NCI-H774 (cell line): ENCODE measurements around the gene KCNMA1.
A peak's percentile ranks its signal among the peaks of the same experiment; 100 is the strongest.

Experiments used
- DNase-seq: peaks from one replicate; lab custom pipeline; 2025; lab: John Stamatoyannopoulos, UW

The KCNMA1 gene

DNA sequence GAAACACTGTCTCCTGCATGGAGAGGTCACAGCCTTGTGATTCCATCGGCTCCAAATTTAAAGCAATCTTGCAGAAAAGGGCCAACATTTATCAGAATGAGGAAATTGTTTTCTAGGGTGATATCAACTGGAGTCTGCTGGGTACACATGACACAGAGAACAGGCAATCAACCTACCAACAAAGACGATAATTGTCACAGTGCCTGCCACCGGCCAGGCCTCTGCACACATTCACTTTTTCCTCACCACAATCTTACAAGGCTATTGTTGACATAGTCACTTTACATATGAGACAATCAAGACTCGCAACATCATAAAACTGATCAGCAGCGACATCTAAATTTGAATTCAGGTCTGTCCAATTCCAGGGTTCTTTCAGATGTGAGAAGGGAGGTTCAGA is 189.4 kb downstream of the KCNMA1 start:
- DNase-seq, result no peak

DNA sequence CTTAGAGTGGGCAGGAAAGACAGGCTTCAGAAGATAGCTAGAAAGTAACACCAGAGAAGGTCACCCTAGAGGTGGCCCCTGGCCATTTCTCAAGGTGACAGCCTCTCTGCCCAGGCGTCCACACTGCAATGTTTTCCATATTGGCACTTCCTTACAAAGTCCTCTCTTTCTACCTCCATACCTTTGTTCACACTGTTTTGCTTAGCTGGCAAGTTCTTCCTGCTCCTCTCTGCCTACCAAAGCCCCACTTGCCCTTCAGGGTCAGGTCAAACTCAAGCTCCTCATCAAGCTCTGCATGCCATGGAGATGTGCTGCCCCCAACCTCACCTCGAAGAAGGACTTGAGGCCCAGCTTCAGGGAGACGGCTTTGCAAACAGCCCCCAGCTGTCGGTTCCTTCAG is 190.9 kb downstream of the KCNMA1 start:
- DNase-seq, result no peak

GRCh38 chr10:77445547-77445946 is 192.1 kb downstream of the KCNMA1 start:
- no peak for DNase-seq

DNA sequence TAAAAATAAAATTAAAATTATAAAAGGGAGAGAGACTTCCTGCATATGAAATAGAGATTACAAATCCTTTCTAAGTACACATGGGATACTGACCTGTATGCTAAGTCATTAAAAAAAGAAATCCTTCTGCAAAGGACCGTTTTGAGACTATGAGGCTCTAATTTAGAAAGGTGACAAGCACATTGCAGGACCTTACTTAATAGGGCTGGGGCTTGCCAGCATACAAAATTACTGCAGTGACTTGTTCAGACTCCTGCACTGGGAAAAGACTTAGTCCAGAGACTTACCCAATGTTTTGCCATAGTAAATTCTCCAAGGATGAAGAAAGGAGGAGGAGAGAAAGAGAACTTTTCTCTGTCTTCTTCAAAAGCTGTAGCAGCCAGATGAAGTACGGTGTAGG is 193.6 kb downstream of the KCNMA1 start:
- no peak for DNase-seq

DNA sequence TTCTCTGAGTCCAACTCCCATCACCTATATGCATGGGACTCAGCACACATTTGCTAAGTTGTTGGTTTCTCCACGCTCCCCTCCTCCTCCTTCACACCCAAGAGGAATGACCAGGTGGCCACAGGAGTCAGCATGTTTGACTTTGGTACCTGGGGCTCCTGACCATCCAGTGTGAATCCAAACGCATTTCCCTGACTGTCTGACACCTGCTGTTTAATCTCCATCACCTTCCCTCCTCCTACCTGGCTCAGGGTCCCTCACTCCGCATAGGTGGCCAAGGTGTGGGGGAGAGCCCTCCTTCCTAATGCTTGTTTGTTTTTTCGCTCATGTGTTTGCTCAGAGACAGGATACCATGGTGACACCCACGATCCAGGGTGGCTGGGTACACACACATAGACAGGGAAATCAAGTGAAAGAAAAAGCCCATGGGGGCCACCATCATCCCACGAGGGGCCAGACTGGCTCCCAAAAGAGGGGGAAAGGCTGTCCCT is 194.9 kb downstream of the KCNMA1 start:
- peak; percentile 87 for DNase-seq

- DNase-seq, result no peak
These were observed 196.0 kb downstream of the KCNMA1 start for GRCh38 chr10:77441353-77442166.

DNA sequence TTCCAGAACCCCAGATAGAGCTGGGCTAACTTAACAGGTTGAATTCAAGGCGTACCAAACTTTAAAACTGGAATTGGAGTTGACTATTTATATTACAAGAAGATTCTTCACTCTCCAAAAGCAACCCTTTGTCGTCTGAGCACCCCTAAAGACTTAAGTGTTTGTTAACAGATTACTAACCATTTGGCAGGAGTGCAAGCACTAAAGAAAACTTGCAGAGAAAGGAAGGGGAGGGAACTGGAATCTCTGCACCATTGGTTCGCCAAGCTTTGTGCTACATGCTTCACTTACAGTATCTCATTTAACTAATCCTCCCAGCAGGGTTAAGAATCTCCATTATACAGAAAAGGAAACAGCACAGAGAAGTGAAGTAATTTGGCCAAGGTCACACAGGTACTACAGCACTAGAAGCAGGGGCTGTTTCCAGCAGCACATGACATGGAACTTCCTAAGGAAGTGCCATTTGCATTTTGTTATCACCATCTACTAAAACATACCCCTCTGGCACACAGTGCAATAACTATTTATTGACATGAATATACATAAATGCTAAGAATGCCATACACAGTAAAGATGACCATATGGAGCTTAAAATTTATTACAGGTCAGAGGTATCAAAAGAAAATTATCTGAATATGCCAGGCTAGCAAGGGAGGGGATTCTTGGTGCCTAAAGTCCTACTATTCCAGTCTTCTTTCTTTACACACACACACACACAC is 201.2 kb downstream of the KCNMA1 start:
- no peak for DNase-seq

DNA sequence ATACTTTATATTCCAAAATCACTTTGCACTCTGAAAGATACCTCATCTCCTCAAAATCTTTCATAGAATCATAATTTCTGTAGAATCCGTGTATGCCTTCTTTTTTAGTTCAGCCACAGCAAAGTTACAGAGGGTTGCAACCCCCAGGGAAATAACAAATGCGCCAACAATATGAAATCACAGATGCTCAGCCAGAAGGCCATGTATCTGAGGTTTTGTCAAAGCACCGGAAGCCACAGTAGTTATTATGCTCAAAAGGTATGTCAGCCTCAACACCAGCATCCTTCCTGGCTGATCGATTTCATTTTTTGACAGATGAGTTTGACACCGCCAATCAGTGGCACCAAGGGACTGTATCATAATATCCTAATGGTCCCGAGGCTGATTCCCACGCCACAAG is 204.1 kb downstream of the KCNMA1 start:
- DNase-seq, result no peak

DNA sequence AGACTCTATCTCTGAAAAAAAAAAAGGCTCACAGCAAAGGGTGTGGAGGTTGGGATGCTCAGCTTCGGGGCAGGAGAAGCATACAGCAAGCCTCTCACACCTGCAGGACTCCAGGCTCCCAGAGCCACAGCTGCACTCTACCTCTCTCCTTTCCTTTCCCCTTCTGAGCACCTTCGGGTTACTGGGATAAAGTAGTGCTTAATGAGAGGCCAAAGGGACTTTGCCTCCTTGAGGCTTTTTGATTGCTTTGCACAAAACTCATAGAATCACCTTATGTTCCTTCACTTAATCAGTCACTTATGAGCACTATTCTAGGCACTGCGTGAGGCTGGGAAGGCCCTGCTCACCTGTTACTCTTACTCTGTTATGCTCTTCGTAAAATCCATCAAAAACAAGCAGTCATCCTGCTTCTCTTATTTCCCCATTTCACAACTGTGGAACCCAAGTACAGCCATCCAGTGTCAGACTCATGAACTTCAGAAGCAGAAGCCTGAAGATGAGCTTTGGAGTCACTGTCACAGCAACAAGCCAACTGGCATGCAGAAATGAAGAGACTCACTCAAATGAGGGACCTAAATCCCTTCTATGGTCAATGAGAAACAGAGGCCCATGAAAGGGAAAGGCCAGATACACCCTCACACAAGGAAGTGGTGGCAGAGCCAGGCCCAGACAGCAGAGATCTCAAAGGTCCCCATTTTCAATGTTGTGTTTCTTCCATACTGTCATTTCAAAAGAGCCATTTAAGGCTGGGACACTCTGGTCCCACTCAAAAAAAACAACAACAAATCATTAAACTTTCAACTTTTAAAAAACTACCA is 205.4 kb downstream of the KCNMA1 start:
- no peak for DNase-seq

DNA sequence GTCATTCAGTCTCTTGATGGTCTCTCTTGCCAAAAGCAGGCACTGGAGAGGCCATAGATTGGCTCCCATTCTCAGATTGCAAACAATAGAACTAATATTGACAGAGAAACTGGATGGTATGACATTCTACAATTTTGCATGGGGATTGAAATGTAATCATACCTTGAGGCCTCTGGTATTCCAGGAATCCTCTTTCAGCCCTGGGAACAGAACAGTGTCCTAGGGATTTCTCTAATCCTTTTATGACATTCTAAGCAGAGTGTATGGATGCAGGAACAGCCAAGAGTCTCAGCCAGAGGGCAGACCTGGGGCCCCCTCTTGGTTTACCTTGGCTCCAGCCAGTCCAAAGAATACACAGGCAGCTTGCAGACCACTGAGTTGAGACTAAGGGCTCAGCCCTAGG is 206.4 kb downstream of the KCNMA1 start:
- peak; percentile 23 for DNase-seq

DNA sequence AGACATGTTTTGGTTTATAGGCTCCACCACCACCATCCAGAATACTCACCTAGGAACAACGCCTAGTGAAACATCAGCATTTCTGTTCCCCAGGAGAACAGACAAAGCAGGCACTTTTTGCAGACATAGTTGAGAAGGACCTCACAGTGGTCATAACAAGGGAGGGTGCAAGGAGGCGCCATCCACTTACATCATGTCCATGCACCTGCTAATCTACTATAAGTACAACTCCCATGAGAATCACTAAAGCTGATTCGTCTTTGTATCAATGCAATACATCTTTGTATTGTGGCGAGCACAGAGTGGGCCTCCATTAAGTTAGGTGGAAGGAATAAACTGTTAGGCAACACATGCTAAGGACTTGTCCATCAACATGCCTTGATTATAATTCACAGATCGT is 207.1 kb downstream of the KCNMA1 start:
- no peak for DNase-seq

DNA sequence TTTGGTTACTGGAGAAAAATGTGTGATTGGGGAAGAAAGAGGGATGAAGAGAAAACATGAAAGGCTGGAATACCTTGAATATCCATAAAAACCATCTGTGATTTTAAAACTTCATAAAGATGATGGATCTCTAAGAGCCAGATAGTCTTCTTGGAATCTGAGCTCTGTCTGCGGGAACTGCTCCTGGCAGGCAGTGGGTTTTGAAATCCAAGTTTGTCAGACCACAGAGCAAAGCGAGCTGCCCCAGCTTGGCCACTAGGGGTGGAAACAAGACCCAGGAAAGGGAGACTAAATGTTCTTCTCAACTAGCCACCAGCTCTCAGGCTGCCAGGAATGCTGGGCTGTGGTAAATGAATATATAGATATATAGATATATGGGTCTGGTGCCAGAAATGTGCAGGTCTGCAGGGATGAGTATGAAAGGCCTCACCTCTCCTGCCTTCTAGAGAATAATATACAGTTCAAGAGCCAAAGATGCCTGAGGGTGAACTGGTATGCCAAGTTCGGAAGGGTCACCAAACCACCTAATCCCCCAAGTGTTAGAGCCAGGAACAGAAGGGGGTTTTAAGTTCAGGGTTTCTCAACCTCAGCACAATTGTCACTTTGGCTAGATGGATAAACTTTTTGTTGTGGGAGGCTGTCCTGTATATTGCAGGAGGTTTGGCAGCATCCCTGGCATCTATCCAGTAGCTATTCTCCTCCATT is 208.8 kb downstream of the KCNMA1 start:
- no peak for DNase-seq

GRCh38 chr10:77424257-77424656 is 213.4 kb downstream of the KCNMA1 start:
- DNase-seq, result no peak

DNA sequence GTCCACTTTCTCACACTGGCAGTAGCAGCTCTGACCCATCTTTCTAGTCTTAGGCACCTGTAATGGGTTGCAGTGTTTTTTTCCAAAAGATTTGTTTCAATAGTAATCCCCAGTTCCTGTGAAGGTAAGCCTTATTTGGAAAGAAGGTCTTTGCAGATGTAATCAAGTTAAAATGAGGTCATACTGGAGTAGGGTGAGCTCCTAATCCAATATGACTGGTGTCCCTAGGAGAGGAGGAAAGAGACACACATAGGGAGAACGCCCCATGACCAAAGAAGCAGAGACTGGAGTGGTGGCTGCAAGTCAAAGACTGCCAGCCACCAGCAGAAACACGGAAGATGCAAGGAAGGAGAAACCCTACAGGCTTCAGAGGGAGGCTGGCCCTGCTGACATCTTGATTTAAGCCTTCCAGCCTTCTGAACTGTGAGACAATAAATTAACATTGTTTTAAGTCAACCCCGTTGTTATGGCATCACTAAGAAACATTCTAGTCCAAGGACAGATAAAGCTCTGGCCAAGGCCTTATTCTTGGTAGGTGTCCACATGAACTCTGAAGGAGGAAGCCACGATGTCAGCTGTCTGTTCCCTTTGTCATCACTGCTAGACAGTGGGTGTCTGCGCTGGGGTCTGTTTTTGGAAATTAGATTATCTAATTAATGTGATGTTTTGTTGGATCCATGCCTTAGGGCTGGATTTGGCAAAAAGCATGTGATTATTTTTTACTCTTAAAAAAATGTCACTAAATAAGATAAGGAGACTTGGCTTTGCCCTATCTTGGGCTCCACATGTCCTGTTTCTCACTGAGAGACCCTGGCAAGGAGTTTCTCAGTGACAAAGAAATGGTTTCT is 214.9 kb downstream of the KCNMA1 start:
- no peak for DNase-seq

DNA sequence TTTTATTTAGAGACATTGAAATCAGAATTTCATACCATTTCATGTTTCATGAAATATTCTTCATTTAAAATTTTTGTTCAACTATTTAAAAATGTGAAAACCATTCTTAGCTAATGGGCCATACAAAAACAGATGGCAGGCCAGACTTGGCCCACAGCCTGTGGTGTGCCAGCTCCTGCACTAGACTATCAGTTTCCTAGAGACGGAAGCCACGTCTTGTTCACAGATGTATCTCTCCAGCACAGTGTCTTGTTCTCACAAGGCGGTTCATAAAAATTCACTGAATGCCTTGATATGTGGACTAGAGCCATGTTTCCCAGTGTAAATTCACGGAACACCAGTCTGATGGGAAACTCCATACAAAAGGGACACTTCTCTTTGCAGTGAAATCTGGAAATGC is 216.0 kb downstream of the KCNMA1 start:
- no peak for DNase-seq

GRCh38 chr10:77420947-77421523 is 216.6 kb downstream of the KCNMA1 start:
- no peak for DNase-seq

DNA sequence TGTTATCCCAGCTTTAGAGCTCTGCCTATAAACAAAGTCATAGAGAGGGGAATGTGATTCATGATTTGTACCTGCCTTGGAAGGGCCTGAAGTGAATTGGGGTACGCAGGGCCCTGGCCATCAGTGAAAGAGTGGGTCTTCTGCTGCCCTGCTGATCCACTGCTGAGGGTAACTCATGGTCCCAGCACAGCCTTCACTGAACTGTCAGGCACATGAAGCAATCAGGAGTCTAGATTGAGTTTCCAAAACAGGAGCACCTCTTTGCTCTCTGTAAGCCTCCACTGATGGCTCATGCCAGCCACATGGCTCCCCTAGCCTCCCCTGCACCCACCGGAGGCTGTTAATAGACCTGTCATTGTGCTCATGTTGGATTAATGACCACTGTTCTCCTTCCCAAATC is 217.6 kb downstream of the KCNMA1 start:
- DNase-seq, result no peak

- no peak for DNase-seq
These were observed 218.6 kb downstream of the KCNMA1 start for GRCh38 chr10:77419056-77419455.

GRCh38 chr10:77417806-77418640 is 219.6 kb downstream of the KCNMA1 start:
- no peak for DNase-seq

DNA sequence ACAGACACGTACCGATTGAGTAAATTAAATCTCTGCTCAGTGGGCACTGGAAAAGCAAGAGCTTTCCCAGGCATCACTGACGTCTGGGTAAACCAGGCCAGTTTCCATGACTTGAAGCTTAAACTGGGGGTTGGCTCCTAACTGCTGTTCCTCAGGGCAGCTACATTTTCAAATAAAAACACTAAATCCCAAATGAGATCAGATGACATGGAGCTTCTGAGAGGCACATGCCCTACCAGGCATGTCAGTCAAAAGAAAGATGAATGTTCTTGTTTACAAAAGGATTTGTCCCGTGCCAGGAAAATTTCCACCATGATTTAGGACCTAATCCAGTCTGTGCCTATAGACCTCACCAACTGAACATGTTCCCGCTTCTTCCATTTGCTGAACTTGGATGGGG is 220.2 kb downstream of the KCNMA1 start:
- DNase-seq, result no peak
